HL-60 (cell line): ENCODE measurements around the gene LCTL.

ENCODE experiments used
- DNase-seq, 2 experiments: peaks; one replicate each; pipeline ENCODE4 v3.0.0-alpha.2; 2010 to 2020; ENCODE audit warnings: low read depth in 1 of 2, low spot score in 1 of 2
- H3K27ac ChIP-seq: fragments of 250-450 bp; sonication (Bioruptor Pico); replicated peaks from 2 replicates; pipeline ENCODE4 v1.5.1; 2020; ENCODE audit warnings: mild to moderate bottlenecking, moderate library complexity
- H3K27me3 ChIP-seq: fragments of 250-450 bp; sonication (Bioruptor Pico); 2 replicates; pipeline ENCODE4 v1.5.1; 2021; ENCODE audit warnings: mild to moderate bottlenecking, moderate library complexity; ENCODE audit not compliant: insufficient read depth, poor library complexity, severe bottlenecking
- H3K4me3 ChIP-seq: replicated peaks from 2 replicates; pipeline ENCODE4 v1.5.1; 2011; ENCODE audit warnings: mild to moderate bottlenecking, control low read depth, low read length; ENCODE audit not compliant: insufficient read depth
- GABPA ChIP-seq: IDR thresholded peaks from 2 replicates; pipeline ENCODE4 v1.6.1; 2012; ENCODE audit warnings: low read depth
- POLR2AphosphoS5 ChIP-seq: IDR thresholded peaks from 2 replicates; pipeline ENCODE4 v1.6.1; 2012; ENCODE audit warnings: low read depth
- SPI1 ChIP-seq: IDR thresholded peaks from 2 replicates; pipeline ENCODE4 v1.6.1; 2012; ENCODE audit warnings: low read depth, mild to moderate bottlenecking, borderline replicate concordance
- TF ChIP-seq, protein P1 (sequence below): IDR thresholded peaks from one replicate; pipeline ENCODE4 v1.5.1; 2011; ENCODE audit warnings: low read length, control low read depth, inconsistent platforms; ENCODE audit not compliant: insufficient read depth
- TF ChIP-seq, protein P2 (sequence below): IDR thresholded peaks from 2 replicates; pipeline ENCODE4 v1.6.1; 2012; ENCODE audit warnings: low read depth; ENCODE audit not compliant: insufficient replicate concordance

The LCTL gene

GRCh38 chr15:66567897-66568296 lies 2.1 kb upstream of the LCTL start:
- Histone ChIP-seq H3K4me3 (no peak overlapping the region), H3K27me3 (no peaks in the 10 kb centered on the region), H3K27ac (no peak overlapping the region)
- no peak for DNase-seq
- no peak for TF ChIP-seq GABPA
- TF ChIP-seq, protein P1, sequence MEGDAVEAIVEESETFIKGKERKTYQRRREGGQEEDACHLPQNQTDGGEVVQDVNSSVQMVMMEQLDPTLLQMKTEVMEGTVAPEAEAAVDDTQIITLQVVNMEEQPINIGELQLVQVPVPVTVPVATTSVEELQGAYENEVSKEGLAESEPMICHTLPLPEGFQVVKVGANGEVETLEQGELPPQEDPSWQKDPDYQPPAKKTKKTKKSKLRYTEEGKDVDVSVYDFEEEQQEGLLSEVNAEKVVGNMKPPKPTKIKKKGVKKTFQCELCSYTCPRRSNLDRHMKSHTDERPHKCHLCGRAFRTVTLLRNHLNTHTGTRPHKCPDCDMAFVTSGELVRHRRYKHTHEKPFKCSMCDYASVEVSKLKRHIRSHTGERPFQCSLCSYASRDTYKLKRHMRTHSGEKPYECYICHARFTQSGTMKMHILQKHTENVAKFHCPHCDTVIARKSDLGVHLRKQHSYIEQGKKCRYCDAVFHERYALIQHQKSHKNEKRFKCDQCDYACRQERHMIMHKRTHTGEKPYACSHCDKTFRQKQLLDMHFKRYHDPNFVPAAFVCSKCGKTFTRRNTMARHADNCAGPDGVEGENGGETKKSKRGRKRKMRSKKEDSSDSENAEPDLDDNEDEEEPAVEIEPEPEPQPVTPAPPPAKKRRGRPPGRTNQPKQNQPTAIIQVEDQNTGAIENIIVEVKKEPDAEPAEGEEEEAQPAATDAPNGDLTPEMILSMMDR: no peak
- no peak for TF ChIP-seq SPI1
- TF ChIP-seq, protein P2, sequence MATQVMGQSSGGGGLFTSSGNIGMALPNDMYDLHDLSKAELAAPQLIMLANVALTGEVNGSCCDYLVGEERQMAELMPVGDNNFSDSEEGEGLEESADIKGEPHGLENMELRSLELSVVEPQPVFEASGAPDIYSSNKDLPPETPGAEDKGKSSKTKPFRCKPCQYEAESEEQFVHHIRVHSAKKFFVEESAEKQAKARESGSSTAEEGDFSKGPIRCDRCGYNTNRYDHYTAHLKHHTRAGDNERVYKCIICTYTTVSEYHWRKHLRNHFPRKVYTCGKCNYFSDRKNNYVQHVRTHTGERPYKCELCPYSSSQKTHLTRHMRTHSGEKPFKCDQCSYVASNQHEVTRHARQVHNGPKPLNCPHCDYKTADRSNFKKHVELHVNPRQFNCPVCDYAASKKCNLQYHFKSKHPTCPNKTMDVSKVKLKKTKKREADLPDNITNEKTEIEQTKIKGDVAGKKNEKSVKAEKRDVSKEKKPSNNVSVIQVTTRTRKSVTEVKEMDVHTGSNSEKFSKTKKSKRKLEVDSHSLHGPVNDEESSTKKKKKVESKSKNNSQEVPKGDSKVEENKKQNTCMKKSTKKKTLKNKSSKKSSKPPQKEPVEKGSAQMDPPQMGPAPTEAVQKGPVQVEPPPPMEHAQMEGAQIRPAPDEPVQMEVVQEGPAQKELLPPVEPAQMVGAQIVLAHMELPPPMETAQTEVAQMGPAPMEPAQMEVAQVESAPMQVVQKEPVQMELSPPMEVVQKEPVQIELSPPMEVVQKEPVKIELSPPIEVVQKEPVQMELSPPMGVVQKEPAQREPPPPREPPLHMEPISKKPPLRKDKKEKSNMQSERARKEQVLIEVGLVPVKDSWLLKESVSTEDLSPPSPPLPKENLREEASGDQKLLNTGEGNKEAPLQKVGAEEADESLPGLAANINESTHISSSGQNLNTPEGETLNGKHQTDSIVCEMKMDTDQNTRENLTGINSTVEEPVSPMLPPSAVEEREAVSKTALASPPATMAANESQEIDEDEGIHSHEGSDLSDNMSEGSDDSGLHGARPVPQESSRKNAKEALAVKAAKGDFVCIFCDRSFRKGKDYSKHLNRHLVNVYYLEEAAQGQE: no peak
- TF ChIP-seq POLR2AphosphoS5: no peak

- H3K27me3 ChIP-seq: no peaks in the 10 kb centered on the region
- DNase-seq: peak; percentile 35 to 74
- no peak overlapping the region for H3K4me3 ChIP-seq
- no peak overlapping the region for H3K27ac ChIP-seq
- TF ChIP-seq SPI1: no peak; the same call in 1 of the 2 replicates
- TF ChIP-seq, protein P2: no peak
- TF ChIP-seq, protein P1: peak; percentile 22
- TF ChIP-seq GABPA: no peak
- no peak for TF ChIP-seq POLR2AphosphoS5
Observed at GRCh38 chr15:66566963-66567531, 1.2 kb upstream of the LCTL start.

DNA sequence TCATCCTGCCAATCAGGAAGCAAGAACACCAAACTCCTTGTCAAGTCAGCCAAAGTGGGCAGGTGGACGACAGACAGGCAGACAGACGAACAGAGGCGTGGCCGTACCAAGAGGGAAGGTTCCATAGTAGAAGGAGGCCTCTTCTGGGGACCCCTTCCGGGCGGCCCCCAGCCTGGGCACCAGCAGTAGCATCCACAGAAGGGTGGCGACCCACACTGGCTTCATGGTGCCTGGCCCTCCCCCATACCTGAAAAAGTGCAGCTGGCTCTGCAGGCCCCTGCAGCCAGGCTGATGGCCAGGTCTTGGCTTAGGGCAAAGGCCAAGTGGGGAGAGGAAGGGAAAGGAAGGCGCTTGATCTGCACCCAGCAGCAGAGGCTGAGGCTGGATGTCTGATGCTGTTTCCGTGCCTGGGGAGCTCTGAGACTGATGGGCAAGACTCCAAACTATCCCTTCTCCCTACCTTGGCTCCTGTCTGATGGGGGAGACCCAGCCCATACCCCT lies 607 bp downstream of the LCTL start:
- Histone ChIP-seq H3K27me3 (no peaks in the 10 kb centered on the region), H3K4me3 (no peak overlapping the region), H3K27ac (no peak overlapping the region)
- TF ChIP-seq GABPA (no peak), SPI1 (no peak), POLR2AphosphoS5 (no peak)
- TF ChIP-seq, protein P1: no peak
- TF ChIP-seq, protein P2: no peak
- no peak for DNase-seq
